Measurements from ENCODE around the gene FAR2.

FAR2 gene

GRCh38 chr12:29208936-29209701 lies 60.0 kb downstream of the FAR2 start:
- DNase-seq: no peak

GRCh38 chr12:29211696-29212095 lies 62.6 kb downstream of the FAR2 start:
- DNase-seq: no peak

- DNase-seq: no peak
Measured at GRCh38 chr12:29212682-29213403, 63.8 kb downstream of the FAR2 start.

- no peak for DNase-seq
Measured at GRCh38 chr12:29216266-29216665, 67.2 kb downstream of the FAR2 start.

GRCh38 chr12:29216797-29217575 lies 67.9 kb downstream of the FAR2 start:
- DNase-seq: no peak

- no peak for DNase-seq
Measured at GRCh38 chr12:29220632-29221336, 71.7 kb downstream of the FAR2 start.

GRCh38 chr12:29222200-29222599 lies 73.1 kb downstream of the FAR2 start:
- DNase-seq: no peak

- no peak for DNase-seq
Measured at GRCh38 chr12:29223426-29223825, 74.3 kb downstream of the FAR2 start.

- no peak for DNase-seq
Measured at GRCh38 chr12:29223956-29224543, 75.0 kb downstream of the FAR2 start.

- DNase-seq: no peak
Measured at GRCh38 chr12:29224572-29224971, 75.5 kb downstream of the FAR2 start.

- no peak for DNase-seq
Measured at GRCh38 chr12:29225834-29226233, 76.8 kb downstream of the FAR2 start.

GRCh38 chr12:29226616-29227015 lies 77.5 kb downstream of the FAR2 start:
- no peak for DNase-seq

- no peak for DNase-seq
Measured at GRCh38 chr12:29228474-29229157, 79.5 kb downstream of the FAR2 start.

- no peak for DNase-seq
Measured at GRCh38 chr12:29229158-29229505, 80.1 kb downstream of the FAR2 start.

- no peak for DNase-seq
Measured at GRCh38 chr12:29229937-29230336, 80.9 kb downstream of the FAR2 start.

GRCh38 chr12:29230800-29231560 lies 81.9 kb downstream of the FAR2 start:
- no peak for DNase-seq

- DNase-seq: no peak
Measured at GRCh38 chr12:29232086-29232485, 83.0 kb downstream of the FAR2 start.

- no peak for DNase-seq
Measured at GRCh38 chr12:29234552-29234951, 85.5 kb downstream of the FAR2 start.

- DNase-seq: no peak
Measured at GRCh38 chr12:29234965-29235626, 86.0 kb downstream of the FAR2 start.

GRCh38 chr12:29238822-29239291 lies 89.8 kb downstream of the FAR2 start:
- no peak for DNase-seq

- no peak for DNase-seq
Measured at GRCh38 chr12:29239336-29239735, 90.3 kb downstream of the FAR2 start.

Measured in stimulated activated naive CD4-positive, alpha-beta T cell (primary cell).